ENCODE data around the gene CNTNAP2.

GRCh38 chr7:148265896-148266295, 2149.3 kb downstream of the CNTNAP2 start:
- TF ChIP-seq, protein P1, sequence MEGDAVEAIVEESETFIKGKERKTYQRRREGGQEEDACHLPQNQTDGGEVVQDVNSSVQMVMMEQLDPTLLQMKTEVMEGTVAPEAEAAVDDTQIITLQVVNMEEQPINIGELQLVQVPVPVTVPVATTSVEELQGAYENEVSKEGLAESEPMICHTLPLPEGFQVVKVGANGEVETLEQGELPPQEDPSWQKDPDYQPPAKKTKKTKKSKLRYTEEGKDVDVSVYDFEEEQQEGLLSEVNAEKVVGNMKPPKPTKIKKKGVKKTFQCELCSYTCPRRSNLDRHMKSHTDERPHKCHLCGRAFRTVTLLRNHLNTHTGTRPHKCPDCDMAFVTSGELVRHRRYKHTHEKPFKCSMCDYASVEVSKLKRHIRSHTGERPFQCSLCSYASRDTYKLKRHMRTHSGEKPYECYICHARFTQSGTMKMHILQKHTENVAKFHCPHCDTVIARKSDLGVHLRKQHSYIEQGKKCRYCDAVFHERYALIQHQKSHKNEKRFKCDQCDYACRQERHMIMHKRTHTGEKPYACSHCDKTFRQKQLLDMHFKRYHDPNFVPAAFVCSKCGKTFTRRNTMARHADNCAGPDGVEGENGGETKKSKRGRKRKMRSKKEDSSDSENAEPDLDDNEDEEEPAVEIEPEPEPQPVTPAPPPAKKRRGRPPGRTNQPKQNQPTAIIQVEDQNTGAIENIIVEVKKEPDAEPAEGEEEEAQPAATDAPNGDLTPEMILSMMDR (IDR thresholded peaks at IDR 0.05), result no peak
- no peak for TF ChIP-seq POLR2A (IDR thresholded peaks at IDR 0.05)
